NCI-H2107 (cell line): ENCODE results near the gene STAT5B.

Experiments used
- DNase-seq: peaks from one replicate; lab custom pipeline; 2025; lab: John Stamatoyannopoulos, UW

Gene STAT5B

GRCh38 chr17:42179911-42180410 is 96.2 kb downstream of the STAT5B start:
- DNase-seq = peak; percentile 65

- no peak for DNase-seq
These were observed 96.9 kb downstream of the STAT5B start for GRCh38 chr17:42179335-42179734.

DNA sequence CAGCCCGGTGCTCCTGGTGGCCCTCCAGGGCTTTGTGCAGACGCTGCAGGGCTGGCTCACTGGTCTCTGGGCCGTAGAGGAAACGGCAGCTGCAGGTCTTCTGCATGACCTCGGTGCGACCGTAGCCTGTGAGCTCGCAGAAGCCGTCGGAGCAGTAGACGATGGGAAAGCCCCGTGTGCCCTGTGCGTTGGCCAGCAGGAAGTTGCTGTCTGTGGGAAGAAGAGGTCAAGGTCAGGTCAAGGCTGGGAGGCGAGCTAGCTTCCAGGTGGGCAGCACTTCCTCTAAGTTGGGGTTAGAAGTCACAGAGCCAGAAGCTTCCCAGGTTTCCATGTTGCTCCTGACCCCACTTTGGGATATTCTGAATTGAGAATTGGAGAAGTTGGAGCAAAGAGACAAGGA is 97.4 kb downstream of the STAT5B start:
- no peak for DNase-seq

- no peak for DNase-seq
These were observed 98.5 kb downstream of the STAT5B start for GRCh38 chr17:42177684-42178083.

- no peak for DNase-seq
These were observed 101.9 kb downstream of the STAT5B start for GRCh38 chr17:42174126-42174783.

DNA sequence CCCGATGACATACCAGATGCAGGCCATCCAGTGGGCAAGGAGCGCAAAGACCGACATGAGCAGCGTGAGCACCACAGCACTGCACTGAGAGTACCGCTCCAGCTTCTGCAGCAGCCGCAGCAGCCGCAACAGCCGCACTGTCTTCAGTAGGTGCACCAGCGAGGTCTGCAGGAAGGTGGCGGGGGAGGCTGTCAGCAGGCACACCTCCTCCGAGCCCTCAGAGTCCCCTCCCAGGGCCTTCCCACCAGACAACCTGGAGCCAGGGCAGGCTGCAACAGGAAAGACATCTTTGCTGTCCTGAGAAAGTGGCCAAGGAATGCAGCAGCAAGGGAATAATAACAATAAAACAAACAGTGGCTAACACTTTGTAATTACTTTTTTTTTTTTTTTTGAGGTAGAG is 104.4 kb downstream of the STAT5B start:
- DNase-seq = no peak

DNA sequence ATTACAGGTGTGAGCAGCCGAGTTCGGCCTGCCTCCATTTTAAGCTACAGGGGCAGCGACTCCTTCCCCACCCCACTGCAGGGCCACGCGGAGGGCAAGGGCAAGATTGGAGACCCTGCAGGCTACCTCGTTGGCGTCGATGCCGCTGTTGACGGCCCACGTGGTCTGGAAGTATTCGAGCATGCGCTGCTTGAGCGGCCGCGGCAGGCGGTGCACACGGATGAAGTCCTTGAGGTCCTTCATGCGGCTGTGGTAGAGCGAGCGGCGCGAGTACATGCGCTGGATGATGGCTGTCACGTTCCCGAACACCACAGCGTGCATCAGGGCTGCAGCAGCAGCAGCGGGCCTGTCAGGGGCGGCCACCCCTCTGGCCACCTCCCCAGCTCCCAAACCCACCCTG is 106.8 kb downstream of the STAT5B start:
- no peak for DNase-seq

DNA sequence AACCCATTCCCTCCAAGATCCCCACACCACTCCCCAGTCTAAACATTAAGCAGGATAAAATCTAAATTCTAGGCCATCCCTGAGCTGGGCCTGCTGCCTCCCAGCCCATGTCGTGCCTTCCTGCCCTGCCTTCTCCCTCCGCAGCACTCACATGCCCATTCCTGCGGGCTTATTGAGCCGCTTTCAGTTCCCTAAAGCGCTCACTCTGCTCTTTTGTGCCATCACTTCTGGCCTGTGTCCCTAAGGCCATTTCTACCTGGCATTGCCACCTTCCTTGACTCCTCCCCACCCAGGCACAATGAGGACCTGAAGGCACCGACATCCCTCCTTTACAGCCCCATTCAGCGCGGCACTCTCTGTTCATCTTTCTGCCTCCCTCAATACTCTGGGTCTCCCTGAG is 108.4 kb downstream of the STAT5B start:
- DNase-seq = no peak

- no peak for DNase-seq
These were observed 109.9 kb downstream of the STAT5B start for GRCh38 chr17:42166196-42166763.

DNA sequence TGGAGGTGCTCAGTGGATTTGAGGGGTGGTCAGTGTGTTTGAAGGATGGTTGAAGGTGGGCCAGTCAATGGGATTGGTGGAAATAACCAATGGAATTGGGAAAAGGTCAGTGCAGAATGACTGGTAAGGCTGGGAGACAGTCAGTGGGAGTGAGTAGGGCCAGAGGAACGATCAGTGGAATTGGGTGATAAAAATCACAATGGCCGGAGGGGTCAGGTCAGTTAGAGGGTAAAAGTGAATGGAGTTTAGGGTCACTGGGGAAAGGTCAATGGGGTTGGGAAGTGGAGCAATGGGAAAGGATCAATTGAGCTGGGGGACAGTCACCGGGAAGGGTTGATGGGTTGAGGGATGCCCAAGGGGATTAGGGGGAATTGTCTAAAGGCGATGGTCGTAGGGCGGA is 110.4 kb downstream of the STAT5B start:
- no peak for DNase-seq

- DNase-seq = no peak
These were observed 112.3 kb downstream of the STAT5B start for GRCh38 chr17:42163696-42164407.

DNA sequence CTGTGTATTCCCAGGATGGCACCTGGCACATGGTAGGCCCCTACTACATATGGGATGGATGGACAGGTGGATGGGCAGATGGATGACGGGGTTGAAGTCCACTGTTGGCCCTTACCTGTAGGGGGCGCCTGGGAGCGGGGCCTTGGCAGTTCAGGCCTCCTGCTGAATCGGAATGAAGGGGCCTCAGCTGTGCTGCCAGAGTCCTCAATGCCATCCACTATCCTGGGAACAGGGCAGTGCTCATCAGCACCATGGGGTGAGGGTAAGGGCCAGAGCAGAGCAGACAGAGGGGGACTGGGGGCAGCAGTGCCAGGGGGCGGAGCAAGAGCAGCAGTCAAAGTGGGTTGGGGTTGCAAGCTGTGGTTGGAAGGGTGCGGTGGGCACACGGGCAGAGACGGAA is 113.1 kb downstream of the STAT5B start:
- DNase-seq = no peak

- DNase-seq = no peak
These were observed 115.7 kb downstream of the STAT5B start for GRCh38 chr17:42160531-42160910.

- no peak for DNase-seq
These were observed 116.2 kb downstream of the STAT5B start for GRCh38 chr17:42159796-42160530.

DNA sequence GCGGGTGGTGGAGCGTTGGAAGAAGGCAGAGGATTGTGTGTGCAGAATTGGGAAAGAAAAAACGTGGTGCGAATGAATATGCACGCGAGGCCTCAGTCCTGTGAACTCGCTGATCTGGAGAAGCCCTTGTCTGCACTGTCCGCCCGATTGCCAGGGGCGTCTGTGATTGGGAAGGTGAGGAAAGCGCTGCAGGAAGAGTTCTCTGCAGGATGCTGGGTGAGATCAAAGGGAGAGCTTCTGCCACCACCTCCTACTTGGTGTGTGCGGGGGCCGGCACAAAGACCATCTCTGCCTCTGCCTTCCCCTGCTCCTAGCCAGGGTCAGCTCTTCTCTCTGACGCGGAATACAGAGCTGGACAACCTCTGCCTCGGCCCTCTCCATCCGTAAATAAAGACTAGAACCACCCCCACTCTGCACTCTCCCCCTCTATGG is 120.6 kb downstream of the STAT5B start:
- DNase-seq = no peak

GRCh38 chr17:42153919-42154742 is 122.1 kb downstream of the STAT5B start:
- DNase-seq = no peak
